A549 treated with Mapracorat at 1 μM for 4 hours (cell line): ENCODE results near the gene C1orf185. TPM values are rescaled to one million over a fixed set of nuclear protein-coding genes. Genes with fewer than 3 reads are reported as not detected.

Source experiments
- total RNA-seq: library from RNA; stranded (reverse); fragments of 200-300 nt; extraction: Qiagen RNA extraction; gene quantifications from 5 replicates; pipeline ENCODE4 v1.2.3, GENCODE V29; 2022

The C1orf185 gene
- total RNA-seq: not detected in 5 replicates

GRCh38 chr1:51101976-51102375 is at the start of gene C1orf185:
Gene C1orf185 (plus strand): TSS chr1:51102228. CDS start chr1:51102234, 6 bp downstream.

Other genes starting within 250 kb of the C1orf185 start
- gene FAF1, start 142.0 kb upstream of the C1orf185 start, total RNA-seq: 33.0 to 39.4 TPM (median 38.8 TPM) in 5 replicates
- gene CDKN2C, start 132.0 kb upstream of the C1orf185 start, total RNA-seq: 9.2 to 12.3 TPM (median 11.2 TPM) in 5 replicates
- 20.7 to 43.9 TPM (median 28.1 TPM) in 5 replicates for gene RNF11, start 134.0 kb downstream of the C1orf185 start, total RNA-seq
- gene TTC39A, start 228.3 kb downstream of the C1orf185 start, total RNA-seq: 1.5 to 2.7 TPM (median 2.2 TPM) in 5 replicates